ENCODE measurements around the gene DNAH3. TPM values are rescaled to one million over a fixed set of nuclear protein-coding genes. Genes with fewer than 3 reads are reported as not detected.

DNAH3 gene
- total and polyA plus RNA-seq, 2 experiments from 2014 or later = 0.70 to 1.3 TPM

GRCh38 chr16:20899477-20900298 lies 251.0 kb downstream of the DNAH3 start:
- Histone ChIP-seq H4K20me1 (replicated peaks; ENCODE audit: insufficient read depth) (peaks cover 17% of the 10 kb centered on the region), H3K79me2 (replicated peaks; ENCODE audit: insufficient read depth) (peaks cover 81% of the 10 kb centered on the region), H3K36me3 (ENCODE audit: insufficient read depth) (peaks cover 5% of the 10 kb centered on the region), H3K4me1 (ENCODE audit: insufficient read depth) (peaks cover 43% of the 10 kb centered on the region), H3K4me3 (peak overlapping the region; percentile 88), H2AFZ (no peak overlapping the region), H3F3A (replicated peaks; ENCODE audit: low read depth) (no peaks in the 10 kb centered on the region), H3K4me2 (peak overlapping the region; percentile 96), H3K27me3 (ENCODE audit: insufficient read depth) (no peaks in the 10 kb centered on the region), H3K9me2 (ENCODE audit: insufficient read depth) (no peaks in the 10 kb centered on the region), H3K27ac (ENCODE audit: low read depth) (peak overlapping the region; percentile 69; the same call in 1 of the 2 replicates)
- peak overlapping the region; percentile 89 for H3K4me3 Mint-ChIP-seq
- H3K36me3 Mint-ChIP-seq (ENCODE audit: low read depth) = peaks cover 24% of the 10 kb centered on the region
- H3K27me3 Mint-ChIP-seq (ENCODE audit: insufficient read depth, low read depth, poor library complexity) = peaks cover 7% of the 10 kb centered on the region
- no peak for TF ChIP-seq EZH2 (IDR thresholded peaks at IDR 0.05; ENCODE audit: low read depth, unreplicated experiment)
- TF ChIP-seq ZNF462 (CRISPR knock-in tag; IDR thresholded peaks at IDR 0.05) = no peak
- no peak for TF ChIP-seq ZNF114 (CRISPR knock-in tag; IDR thresholded peaks at IDR 0.05)
- TF ChIP-seq CTCF (conservative IDR thresholded peaks at IDR 0.05; ENCODE audit: low read depth in 2 of 2) = no peak
- no peak for TF ChIP-seq EZH2phosphoT487 (IDR thresholded peaks at IDR 0.05; ENCODE audit: unreplicated experiment)
- no peak for TF ChIP-seq NANOG (IDR thresholded peaks at IDR 0.05; ENCODE audit: borderline replicate concordance)
- no peak for TF ChIP-seq POLR2AphosphoS5 (IDR thresholded peaks at IDR 0.05; ENCODE audit: low read depth)
- no peak for TF ChIP-seq REST (IDR thresholded peaks at IDR 0.05; ENCODE audit: unreplicated experiment)
- no peak for TF ChIP-seq ETS1 (IDR thresholded peaks at IDR 0.05)
- TF ChIP-seq CREB1 (CRISPR knock-in tag; IDR thresholded peaks at IDR 0.05; ENCODE audit: low read depth) = no peak
- TF ChIP-seq STAT1 (IDR thresholded peaks at IDR 0.05; ENCODE audit: unreplicated experiment) = no peak
- no peak for TF ChIP-seq ZNF331 (CRISPR knock-in tag; IDR thresholded peaks at IDR 0.05; ENCODE audit: low read depth)
- TF ChIP-seq JUNB (IDR thresholded peaks at IDR 0.05; ENCODE audit: unreplicated experiment) = no peak
- no peak for DNase-seq (ENCODE audit: low spot score)
- H3K4me1 Mint-ChIP-seq = peaks cover 50% of the 10 kb centered on the region
- ATAC-seq = peak; percentile 6; the same call in 2 of the 3 replicates
- H3K27ac Mint-ChIP-seq = peak overlapping the region; percentile 34
- peaks cover 2% of the 10 kb centered on the region; the same call in 1 of the 3 replicates for H3K9me3 Mint-ChIP-seq

Data from GM23338 (cell line).